ENCODE data around the gene CFAP206. TPM values are rescaled to one million over a fixed set of nuclear protein-coding genes. Genes with fewer than 3 reads are reported as not detected.

The CFAP206 gene
- total and polyA plus RNA-seq, 8 donors = 0.59 to 4.3 (median 2.8) TPM

DNA sequence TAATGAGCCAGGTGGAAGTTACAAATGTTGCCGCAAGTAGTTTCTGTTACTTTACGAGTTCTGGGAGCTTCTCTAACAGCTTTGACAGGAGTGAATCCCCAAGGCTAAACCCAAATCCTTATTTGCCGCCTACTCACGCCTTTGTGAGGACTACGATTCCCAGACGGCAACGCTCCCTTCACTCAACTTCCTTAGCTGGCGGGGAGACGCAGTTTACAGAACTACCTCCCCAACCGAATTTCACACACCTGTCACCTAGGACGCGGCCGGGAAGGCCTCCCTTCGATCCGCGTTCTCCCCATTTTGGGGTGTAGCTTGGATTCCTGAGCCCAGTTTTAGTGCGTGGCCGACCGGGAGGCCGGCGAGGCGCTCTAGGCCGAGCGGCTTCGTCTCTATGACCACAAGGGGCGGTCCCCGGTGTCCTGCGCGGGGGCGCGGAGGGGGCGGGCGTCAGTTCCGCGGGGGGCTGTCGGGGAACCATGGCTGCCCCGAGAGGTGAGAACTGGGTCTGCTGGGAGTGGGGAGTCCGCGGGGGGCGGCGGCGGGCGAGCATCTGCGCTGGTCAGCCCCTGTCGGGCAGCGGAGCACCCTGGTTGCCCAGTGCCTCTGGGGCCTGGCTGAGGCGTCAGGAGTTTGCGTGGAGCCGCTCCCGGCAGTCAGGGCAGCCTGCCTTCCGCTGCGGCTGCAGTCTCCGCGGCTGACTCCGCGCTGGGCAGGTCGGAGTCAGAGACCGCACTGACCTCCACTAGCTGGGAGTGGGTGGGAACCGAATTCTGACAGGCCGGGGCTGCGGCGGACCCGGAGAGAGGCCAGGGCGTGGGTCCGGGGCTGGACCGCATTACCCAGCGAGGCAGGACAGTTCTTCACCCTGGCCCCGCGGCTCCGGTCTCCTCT, 65.0 kb downstream of the CFAP206 start, which contains the start of gene SLC35A1:
TSS of gene SLC35A1 (plus strand) at position 450 of the 894 bp plus-strand sequence. CDS start at position 480, 30 bp downstream.
- Histone ChIP-seq H3K9me3 (no peaks in the 10 kb centered on the region), H3K36me3 (peaks cover 0 to 3% of the 10 kb centered on the region in 2 donors), H3K27ac (peak within 1 kb of the TSS; percentile 89 to 91), H3K4me3 (peak within 1 kb of the TSS; percentile 69 to 95), H3K27me3 (no peaks in the 10 kb centered on the region), H3K4me1 (peaks cover 0 to 23% of the 10 kb centered on the region in 2 donors)
- intact Hi-C loops (cut with DNase I) = no loop called here
- DNase-seq = peak; percentile 89 to 95 (median 90)
- TF ChIP-seq CTCF (IDR thresholded peaks at IDR 0.05) = peak in 1 of 2 donors; percentile 46
- ATAC-seq = peak; percentile 99

DNA sequence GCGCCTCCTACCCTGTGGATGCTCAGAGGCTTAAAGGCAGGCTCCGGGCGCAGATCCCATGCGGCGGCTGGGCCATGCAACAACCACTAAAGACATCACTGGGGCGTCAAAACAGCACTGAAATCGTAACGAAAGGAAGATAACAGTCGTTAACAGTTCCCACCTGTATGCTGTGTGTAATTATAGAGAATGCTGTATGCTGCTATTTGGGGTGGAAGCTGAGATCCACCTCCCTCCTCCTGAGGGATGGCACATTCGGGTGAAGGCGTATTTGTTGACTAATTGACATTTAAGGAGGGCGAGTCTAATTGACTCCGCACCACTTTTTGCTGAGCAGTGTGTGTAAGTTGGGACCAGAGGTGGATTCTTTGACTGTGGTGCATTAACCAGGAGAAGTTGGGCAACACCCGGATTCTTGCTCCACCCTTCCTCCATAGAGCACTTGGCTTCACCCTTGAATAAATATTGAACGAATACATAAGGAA, 65.7 kb downstream of the CFAP206 start:
- peak overlapping the region; percentile 89 to 91 for H3K27ac ChIP-seq
- intact Hi-C loops (cut with DNase I) = no loop called here
- TF ChIP-seq CTCF (IDR thresholded peaks at IDR 0.05) = no peak
- H3K9me3 ChIP-seq = no peaks in the 10 kb centered on the region
- peak; percentile 72 for ATAC-seq
- H3K4me1 ChIP-seq = peaks cover 0 to 23% of the 10 kb centered on the region in 2 donors
- DNase-seq = peak in 3 of 4 donors; percentile 22 to 53 (median 41)
- H3K27me3 ChIP-seq = no peaks in the 10 kb centered on the region
- peak overlapping the region; percentile 69 to 95 for H3K4me3 ChIP-seq
- H3K36me3 ChIP-seq = peaks cover 0 to 10% of the 10 kb centered on the region in 2 donors

- H3K27ac ChIP-seq = peak overlapping the region; percentile 36 to 75
Observed at GRCh38 chr6:87481931-87482330, 74.2 kb downstream of the CFAP206 start.

GRCh38 chr6:87482366-87482765, 74.6 kb downstream of the CFAP206 start:
- ATAC-seq = peak; percentile 81

More at GRCh38 chr6:87481931-87482330, 74.2 kb downstream of the CFAP206 start:
- Histone ChIP-seq H3K4me3 (no peak overlapping the region), H3K27me3 (no peaks in the 10 kb centered on the region), H3K4me1 (peaks cover 0 to 29% of the 10 kb centered on the region in 2 donors), H3K9me3 (no peaks in the 10 kb centered on the region), H3K36me3 (peaks cover 0 to 15% of the 10 kb centered on the region in 2 donors)
- no peak for TF ChIP-seq CTCF (IDR thresholded peaks at IDR 0.05)
- DNase-seq = peak in 2 of 4 donors; percentile 18 to 21
- ATAC-seq = no peak
- intact Hi-C loops (cut with DNase I) = no loop called here

More at GRCh38 chr6:87482366-87482765, 74.6 kb downstream of the CFAP206 start:
- Histone ChIP-seq H3K27me3 (no peaks in the 10 kb centered on the region), H3K27ac (peak overlapping the region; percentile 36 to 75), H3K4me3 (no peak overlapping the region), H3K9me3 (no peaks in the 10 kb centered on the region), H3K4me1 (peaks cover 0 to 29% of the 10 kb centered on the region in 2 donors), H3K36me3 (peaks cover 0 to 15% of the 10 kb centered on the region in 2 donors)
- no peak for TF ChIP-seq CTCF (IDR thresholded peaks at IDR 0.05)
- peak in 1 of 4 donors; percentile 16 for DNase-seq
- intact Hi-C loops (cut with DNase I) = no loop called here
